GM18867 (cell line): ENCODE data around the gene KCNJ5.

ENCODE experiments used
- ATAC-seq: cut with Tn5 transposase; IDR thresholded peaks from one replicate; pipeline ENCODE4 v1.9.1; 2021; ENCODE audit warnings: mild to moderate bottlenecking, moderate library complexity; ENCODE audit not compliant: unreplicated experiment

The KCNJ5 gene

GRCh38 chr11:128946648-128947047 lies 55.5 kb downstream of the KCNJ5 start:
- no peak for ATAC-seq

DNA sequence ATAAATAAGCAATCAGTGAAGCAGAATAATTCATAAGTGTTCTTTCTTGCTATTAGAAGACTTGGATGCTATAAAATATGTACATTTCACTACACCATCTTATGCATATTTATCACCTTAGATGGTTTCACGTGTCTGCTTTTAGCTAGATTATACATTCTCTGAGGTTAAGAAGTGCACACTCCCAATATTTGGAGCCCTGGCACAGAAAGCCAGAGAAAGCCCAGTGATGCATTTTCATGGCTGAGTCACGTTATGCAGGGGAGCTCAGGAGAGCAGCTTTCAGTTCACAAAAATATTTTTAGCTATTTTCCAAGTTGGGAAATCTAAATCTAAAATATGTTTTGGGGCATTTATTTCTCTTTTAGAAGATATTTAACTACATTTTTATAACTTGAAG lies 56.6 kb downstream of the KCNJ5 start:
- ATAC-seq = no peak

GRCh38 chr11:128948583-128948982 lies 57.4 kb downstream of the KCNJ5 start:
- no peak for ATAC-seq

GRCh38 chr11:128949791-128950454 lies 58.8 kb downstream of the KCNJ5 start:
- no peak for ATAC-seq

GRCh38 chr11:128953151-128953550 lies 62.0 kb downstream of the KCNJ5 start:
- no peak for ATAC-seq

GRCh38 chr11:128955636-128956035 lies 64.5 kb downstream of the KCNJ5 start:
- ATAC-seq = no peak

GRCh38 chr11:128956401-128957201 lies 65.4 kb downstream of the KCNJ5 start:
- ATAC-seq = no peak

DNA sequence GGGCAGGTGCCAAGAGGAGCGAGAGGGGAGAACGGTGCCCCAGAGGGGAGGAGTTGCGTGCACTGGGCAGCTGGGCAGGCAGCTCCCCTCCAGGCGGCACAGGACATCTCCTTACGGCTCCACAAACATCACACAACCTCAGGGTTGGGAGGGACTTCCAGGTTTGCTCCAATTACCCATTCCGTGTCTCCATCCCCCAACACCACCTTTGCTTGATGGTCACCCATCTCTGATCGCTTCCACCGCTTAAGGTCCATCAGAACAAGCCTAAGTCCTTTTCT lies 66.0 kb downstream of the KCNJ5 start:
- ATAC-seq = no peak

- ATAC-seq = no peak
Measured at GRCh38 chr11:128961645-128962044, 70.5 kb downstream of the KCNJ5 start.

- peak; percentile 45 for ATAC-seq
Measured at GRCh38 chr11:128962896-128963295, 71.7 kb downstream of the KCNJ5 start.

- ATAC-seq = no peak
Measured at GRCh38 chr11:128963744-128964325, 72.7 kb downstream of the KCNJ5 start.

DNA sequence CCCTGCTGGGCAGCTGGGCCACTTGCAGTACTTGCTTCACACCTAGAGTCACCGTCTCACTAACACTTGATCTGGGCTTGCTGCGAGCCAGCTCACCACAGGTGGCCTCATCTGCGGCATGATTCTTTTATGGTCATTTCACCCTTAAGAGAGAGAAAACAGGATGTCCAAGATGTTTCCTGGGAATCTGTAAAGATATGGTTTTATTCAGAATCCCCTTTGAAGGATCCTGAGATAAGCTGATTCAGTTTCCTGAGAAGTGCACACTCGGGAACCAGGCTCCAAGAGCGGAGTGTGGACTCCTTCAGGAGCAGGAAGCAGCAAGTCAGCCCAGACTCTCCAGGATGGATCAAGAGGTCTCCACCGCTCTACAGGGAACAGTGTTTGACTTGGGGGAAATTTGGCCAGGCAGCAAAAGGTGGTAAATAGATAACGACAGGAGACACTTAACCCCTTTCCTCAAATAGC lies 73.3 kb downstream of the KCNJ5 start:
- ATAC-seq = no peak

DNA sequence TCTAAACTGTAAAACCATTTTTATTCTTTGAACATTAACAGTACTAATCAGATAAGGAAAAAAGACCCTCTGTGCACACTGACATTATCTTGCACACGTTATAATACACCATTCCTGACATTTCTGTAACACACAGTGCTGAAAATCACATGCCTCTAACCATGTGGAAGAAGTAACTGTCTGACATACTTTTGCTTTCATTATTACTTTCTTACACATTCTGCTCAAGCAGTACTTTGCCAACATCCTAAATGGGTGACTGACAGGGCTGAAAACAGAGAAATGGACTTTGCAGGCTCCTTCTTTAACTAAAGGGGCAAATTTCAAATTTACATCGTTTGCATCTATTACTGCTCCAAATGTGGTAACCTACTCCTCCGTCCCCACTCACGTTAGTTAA lies 74.3 kb downstream of the KCNJ5 start:
- ATAC-seq = peak; percentile 95

GRCh38 chr11:128967578-128967977 lies 76.4 kb downstream of the KCNJ5 start:
- no peak for ATAC-seq

DNA sequence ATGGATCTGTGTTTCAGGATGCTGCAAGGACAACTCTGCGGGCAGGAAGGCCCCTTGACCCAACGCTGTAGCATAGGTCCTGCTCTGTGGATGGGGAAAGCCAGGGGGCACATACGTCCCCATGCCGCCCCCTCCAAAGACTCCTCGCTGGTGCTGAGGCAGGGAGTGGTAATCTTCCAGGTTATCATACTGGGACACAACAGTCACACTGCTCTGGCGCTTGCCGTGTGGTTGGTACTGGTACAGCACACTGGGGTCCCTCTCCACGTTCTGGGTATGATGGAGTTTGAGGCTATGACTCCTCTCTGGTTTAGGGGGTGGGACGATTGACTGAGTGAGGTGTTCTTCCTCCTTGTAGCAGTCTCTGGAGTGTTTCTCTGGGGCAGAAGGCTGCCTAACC lies 77.8 kb downstream of the KCNJ5 start:
- no peak for ATAC-seq
